Ureter (tissue), 1 donor: ENCODE results near the gene ASB15. TPM values are rescaled to one million over a fixed set of nuclear protein-coding genes. Genes with fewer than 3 reads are reported as not detected.
"Not testable (repeated sequence)": the region's sequence is repeated elsewhere in the genome, so short reads cannot be mapped to it uniquely, and the experiment has no call there.

Experiments
- DNase-seq: peaks from one replicate; pipeline ENCODE4 v3.0.0-alpha.2; 2020; ENCODE audit warnings: low spot score
- total RNA-seq: library from RNA; stranded (reverse); gene quantifications from one replicate; pipeline ENCODE4 v1.2.4, GENCODE V29; 2023
- donor health status: DM: yes; HTN: yes; CAD: no.

The ASB15 gene
- total RNA-seq, 1 donor from 2014 or later, result not detected

DNA sequence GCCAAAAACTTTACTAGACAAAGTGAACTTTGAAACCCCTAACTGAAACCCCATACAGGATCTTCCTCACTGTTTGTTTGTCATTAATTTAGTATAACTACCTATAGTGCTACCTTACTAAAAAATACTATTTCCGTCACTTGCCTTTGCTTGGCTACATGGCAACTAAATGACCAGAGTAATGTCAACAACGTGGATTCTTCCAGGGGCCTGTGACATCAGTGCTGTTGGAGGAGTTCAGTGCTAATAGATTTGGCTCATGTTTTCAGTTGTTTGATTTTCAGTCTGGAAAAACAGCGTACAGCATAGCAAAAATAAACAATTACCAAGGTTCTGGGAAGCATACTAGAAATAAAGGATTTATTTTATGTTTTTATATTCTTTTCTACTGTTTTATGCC, 3.0 kb upstream of the ASB15 start:
- DNase-seq, result no peak

DNA sequence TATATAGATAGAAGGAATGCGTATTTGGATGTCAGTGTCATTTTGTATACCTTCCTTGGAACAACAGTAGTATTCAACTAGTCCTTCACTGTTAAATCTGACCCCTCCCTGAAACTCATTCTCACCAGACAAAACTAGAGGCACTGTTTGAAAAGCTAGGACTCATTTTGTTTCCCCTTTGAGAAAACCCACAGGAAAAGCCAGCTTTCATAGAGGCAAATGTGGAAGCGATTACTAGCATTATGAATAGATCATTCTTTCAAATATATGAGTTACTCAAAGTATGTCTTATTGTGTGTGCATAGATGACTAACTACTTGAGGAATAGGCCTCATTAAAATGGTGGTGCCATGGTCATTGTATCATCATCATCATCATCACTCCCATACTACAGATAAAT, 1.9 kb upstream of the ASB15 start:
- DNase-seq, result no peak

DNA sequence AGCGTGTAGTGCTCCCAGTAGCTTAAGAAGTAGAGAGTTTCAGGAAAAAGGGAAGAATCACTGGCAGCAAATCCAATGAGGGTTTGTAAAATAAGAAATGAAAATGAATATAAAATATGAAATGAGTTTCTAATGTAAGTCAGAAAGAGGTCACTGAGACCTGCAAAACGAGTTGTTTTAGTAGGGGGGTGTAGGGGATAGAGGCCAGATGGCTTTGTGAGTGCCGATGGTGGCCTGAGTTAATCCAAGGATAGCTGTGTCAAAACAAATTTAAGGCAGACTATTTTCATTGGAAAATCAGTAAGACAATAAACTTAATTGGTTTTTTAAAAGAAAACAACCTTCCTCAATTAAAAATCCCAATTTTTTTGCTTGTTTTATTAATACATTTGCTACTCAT, 745 bp upstream of the ASB15 start:
- DNase-seq, result no peak

DNA sequence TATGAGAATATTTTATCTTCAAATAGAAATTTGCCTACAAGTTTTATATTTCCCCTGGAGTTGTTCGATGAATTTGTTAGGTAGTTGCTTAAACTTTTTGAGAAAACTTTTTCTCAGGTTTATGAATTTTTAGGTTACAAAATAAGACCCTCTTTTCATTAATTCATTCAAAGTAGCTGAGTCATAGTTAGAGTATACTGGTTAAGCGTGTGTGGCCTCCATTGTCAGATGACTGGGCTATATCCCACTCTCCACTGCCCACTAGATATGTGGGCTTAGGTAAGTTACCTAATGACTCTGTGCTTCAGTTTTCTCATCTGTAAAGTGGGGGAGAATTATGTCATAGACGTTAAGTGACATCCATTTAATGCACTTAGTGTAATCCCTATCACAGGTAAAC, 1.0 kb downstream of the ASB15 start:
- no peak for DNase-seq

DNA sequence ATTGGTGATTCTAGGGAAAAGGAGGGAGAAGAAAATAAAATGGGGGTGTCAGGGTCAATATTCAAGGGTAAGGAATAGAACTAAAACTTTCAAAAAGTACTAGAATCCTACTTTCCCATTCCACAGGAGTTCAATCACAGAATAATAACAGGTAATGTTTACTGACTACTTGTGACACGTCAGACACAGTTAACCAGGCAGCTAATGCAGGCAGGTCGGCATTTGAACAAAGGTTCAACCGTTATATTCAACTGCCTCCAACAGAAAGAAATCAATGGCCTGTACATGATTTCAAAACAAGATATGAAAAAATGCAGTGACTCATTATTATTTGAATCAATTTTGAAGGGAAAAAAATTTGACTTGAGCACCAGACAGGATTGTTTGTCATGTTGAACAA, 3.1 kb downstream of the ASB15 start:
- DNase-seq, result no peak

DNA sequence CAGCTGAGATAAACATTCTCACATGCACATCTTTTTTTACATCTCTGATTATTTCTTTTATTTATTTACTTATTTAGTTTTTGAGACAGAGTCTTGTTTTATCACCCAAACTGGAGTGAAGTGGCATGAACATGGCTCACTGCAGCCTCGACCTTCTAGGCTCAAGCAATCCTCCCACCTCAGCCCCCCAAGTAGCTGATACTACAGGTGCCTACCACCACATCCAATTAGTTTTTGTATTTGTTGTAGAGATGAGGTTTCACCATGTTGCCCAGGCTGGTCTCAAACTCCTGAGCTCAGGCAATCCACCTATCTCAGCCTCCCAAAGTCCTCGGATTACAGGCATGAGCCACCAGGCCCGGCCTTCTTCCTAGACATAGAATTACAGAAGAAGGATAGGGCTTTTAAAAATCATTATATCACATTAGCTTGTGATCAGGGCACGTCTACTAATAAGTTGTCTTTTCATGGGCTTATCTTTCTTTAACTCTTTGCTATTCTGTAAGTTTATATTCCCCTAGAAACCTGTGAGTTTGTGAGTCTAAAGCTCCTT, 5.9 kb downstream of the ASB15 start:
- no peak for DNase-seq

DNA sequence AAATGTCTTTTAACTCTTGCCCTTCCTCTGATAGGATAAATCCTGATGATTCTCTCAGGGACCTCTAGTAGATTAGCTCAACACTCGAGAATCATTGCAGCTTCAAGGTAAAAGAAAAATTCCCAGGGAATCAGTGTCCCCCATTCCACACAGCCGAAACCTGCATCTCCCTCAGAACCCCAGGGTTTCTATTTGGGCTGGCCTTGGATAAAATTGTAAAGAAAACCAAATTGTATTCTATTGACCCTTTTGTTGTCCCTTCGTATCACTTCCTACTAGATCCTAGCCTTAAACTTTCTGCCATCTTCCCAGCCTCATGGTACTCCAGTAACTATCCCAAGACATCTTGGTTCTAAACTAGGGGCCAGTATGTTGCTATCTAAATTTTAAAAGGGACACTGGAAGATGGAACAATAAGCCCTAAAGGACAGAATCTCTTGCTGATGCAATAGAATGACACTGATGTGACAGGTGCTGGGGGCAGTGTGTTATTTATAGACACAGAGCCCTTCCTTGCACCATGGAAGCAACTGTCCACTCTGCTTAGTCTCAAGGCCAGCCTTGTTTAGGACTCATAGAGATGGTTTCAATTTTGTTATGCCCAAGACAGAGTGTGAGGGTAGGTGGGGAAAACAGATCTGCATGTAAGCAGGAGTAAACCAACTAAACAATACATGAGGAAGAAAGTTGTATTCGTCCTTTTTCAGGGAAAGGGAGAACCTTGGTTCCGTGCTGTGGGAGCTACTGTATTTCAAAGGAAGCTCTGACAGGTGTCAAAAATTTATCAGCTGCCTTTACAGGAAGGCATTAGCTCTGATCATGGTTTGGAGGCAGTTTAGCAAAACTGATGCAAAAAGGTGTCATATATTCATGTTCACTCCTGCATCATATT, 7.6 kb downstream of the ASB15 start:
- DNase-seq, result no peak

DNA sequence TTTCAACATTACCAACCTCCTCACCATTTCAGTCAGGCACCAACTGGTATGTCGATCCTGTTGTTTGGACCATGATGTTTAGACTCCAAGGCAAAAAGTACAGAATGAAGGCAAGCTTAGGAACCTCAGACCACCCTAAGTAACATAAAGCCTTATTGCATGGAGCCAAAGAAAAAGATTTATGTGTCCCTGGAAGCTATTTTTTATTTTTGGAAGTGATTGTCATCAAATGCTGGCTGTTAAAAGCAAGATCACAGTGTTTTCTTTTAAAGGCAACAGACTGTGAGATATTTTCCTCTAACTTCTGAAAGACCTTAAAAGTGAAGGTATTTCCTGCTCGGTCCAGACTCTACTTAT, 8.2 kb downstream of the ASB15 start:
- DNase-seq, result no peak

DNA sequence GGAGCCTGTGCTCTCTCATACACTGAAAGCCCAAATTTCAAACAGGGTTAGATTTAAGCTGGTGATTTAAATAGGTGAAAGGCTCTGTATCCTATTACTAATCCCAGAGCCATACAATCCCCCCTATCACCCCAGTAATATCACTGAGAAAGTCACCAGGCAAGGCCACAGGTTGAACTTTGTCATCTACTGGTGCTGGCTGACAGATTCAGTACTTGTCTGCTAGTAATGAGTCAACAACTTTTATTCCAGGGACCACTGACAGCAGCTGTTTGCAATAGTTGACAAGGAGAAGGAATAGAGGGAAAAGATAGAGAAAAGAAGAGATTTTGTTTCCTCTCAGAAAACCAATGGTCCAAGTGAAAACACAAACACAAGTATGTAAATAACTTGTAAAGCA, 10.4 kb downstream of the ASB15 start:
- no peak for DNase-seq

DNA sequence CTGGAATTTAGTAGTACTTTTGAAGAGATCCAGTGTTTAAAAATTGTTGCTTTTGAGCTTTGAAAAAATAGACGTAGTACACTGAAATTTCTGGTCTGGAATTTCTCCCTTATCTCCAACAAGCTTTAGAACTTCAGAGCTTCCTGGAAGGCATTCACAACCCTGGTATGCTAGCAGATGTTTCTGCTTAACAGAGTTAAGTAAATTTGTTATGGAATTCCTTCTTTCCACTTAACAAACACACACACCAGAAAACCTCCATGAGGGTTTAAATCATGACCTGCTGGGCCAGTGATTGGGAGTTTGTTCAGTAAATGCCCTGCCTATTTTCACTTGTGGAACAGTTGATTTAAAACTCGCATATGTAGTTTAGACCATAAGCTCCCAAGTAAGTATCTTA, 13.7 kb downstream of the ASB15 start:
- no peak for DNase-seq

DNA sequence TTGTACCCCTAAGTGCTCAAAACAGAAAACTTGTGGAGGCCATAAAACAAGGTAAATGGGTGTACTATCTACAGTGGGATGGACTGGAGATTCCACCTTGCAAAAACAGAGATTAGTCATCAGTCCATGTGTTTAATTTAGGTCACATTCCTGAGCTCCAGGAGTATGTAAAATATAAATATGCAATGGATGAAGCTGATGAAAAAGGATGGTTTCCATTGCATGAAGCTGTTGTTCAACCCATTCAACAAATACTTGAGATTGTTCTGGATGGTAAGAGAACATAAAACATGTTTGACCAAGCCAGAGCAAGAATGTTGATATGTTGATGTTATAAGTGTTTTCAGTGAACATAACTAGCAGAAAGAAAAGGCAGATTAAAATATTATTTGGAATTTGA, 14.6 kb downstream of the ASB15 start:
- DNase-seq, result no peak

DNA sequence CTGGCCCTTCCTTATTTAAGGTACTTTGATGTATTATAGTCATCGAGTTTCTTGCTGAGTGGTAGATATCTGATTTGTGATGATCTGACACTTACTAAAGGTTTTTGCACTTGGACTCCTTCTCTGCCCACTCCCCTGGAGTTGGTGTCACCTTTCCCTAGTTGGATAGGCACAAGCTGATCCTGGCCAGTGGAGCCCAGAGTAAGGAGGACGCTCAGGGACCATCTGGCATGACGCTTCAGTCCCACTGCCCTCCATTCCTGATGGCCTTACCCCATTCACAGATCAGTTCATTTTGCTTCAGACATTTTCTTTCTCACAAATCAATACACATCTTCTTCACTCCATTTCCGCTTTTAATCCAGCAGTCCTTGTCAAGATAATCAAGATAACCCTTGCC, 20.1 kb downstream of the ASB15 start:
- DNase-seq, result no peak

DNA sequence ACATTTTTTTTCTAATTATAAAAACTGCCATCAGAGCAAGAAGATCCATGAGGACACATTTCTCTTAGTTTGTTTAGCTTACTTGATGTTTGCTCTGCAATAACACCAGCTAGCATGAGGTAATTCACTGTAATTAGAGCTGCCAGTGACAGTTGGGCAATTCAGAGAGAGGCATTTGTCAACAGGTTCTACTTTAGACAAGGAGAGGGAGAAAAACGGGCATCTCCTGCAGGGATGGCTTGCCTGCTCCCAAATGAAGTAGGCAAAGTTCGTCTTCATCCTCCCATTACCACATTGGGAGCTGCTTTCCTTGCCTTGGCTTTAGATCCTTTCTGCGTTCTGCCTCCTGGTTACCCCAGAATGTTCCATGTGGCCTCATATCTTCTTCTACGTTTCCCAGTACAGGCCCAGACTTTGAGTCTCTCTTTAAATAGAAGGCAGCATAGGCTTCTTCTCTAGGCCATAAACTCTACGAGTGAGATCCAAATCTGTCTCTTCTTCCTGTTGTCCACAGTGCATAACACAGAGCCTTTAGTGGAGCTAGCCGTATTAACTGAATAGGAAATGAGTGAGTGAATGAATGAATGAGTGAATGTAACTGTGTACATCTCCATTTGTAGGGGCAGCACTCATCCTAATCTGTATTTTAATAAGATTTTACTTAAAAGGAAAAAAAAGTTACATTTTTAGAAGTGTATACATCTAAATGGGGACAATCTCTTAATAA, 21.2 kb downstream of the ASB15 start:
- no peak for DNase-seq

DNA sequence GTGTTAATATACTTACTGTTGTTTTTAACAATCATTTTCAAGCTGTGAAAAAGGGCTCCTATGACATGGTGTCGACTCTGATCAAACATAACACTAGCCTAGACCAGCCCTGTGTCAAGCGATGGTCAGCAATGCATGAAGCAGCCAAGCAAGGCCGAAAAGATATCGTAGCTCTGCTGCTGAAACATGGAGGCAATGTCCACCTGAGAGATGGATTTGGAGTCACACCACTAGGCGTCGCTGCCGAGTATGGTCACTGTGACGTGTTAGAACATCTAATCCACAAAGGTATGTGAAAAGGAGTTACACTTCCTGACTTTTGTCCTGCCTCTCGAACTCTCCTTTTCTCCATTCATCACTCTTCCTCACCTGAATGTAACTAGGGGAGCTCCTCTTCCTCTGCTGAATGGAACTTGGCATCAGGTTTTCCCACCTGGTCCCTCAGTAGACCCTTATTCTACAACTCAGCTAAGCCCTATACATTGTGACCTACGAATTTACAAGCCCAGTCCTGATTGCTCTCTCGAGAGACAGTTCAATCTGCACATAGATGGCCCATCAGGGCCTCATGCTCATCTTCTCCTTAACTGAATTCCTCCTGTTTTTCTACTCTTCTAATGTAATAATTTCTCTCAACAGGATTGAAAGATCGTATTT, 23.0 kb downstream of the ASB15 start:
- DNase-seq, result no peak

DNA sequence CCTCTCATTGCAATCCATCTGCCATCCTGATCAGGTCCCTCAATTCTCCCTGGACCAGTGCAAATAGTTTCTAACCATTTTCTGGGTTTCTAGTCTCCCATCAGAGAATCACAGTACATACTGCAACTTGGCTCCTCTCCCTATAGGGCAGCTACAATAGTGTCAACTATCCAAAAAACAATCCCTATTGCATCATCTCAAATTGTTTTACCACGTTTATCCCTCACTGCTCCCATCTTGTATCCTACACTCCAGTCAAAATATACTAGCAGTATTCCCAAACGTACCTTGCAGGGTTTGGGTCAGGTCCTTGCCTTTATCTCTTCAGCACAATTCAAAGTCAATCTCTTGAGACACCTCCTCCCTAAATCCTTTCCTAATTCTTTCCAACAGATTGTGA, 23.6 kb downstream of the ASB15 start:
- DNase-seq, result no peak

DNA sequence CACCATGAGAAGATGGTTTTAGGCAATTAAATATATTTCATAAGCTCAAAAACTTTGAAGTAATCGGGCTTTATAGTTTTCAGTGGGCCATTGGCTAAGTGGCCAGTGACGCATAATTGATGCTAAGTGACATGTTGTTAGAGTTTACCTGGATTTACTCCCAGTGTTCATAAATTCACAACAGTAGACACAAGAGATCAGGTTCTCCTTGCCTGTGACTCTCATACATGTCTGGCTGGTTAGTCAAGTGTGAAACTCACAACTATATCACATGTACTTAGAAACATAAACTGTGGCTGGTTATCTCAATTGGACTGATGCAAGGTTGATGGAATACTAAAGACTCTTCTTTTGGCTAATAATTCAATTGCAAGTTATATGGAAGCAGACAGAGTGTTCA, 26.2 kb downstream of the ASB15 start:
- DNase-seq, result no peak

DNA sequence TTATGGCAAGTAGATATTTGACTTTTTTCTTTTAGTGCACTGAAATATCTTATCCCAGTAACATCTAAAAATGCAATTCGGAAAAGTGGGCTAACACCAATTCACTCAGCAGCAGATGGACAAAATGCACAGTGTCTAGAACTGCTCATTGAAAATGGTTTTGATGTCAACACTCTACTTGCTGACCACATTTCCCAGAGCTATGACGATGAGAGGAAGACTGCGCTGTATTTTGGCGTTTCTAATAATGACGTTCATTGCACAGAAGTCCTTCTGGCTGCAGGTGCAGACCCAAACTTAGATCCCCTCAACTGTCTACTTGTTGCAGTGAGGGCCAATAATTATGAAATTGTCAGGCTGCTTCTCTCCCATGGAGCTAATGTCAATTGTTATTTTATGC, 27.2 kb downstream of the ASB15 start:
- DNase-seq, result no peak

DNA sequence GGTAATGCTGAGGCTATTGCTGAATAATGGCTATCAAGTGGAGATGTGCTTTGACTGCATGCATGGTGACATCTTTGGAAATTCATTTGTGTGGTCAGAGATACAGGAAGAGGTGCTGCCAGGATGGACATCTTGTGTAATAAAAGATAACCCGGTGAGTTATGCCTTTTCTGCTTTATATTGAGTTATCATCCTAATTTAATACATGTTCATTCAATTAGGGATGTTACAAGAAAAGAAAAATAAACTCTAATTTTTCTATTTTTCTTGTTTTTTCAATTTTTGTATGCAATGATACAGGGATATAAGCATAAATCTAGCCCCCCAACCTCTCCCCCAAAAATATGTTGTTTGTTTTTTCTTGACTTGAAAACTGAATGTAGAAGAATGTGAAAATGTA, 27.7 kb downstream of the ASB15 start:
- DNase-seq, result no peak

DNA sequence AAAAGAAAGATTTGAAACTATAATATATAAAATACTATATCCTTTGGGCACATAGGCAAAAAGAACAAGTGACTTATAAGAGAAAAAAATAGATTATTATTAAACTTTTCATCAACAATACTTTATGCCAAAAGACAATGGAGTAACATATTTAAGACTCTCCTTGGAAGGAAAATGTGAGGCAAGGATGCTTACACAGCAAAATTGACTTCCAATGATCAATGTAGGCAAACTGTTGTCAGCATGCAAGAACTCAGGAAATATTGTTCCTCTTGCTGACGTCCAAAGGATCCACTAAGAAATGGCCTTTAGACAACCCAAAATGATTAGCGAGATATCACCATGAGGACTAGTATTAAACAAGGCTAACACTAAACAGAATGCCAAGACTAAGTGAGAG, 31.2 kb downstream of the ASB15 start:
- DNase-seq, result no peak

DNA sequence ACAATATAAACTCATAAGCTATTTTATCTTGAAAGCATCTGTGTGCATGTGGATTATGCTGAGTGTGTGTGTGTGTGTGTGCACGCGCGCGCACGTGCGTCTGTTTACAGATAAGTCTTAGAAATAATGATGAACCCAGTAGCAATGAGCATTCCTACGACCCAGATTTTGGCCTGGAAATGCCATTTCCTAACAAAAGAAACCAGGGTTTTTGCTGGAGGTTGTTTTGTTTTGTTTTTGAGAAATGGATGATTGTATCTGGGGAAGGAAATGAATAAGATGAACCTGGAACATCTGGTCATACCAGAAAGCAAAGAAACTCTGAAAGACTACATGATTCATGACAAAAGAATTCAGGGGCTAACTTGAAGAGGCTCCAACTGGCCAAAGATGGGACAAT, 31.9 kb downstream of the ASB15 start:
- no peak for DNase-seq

DNA sequence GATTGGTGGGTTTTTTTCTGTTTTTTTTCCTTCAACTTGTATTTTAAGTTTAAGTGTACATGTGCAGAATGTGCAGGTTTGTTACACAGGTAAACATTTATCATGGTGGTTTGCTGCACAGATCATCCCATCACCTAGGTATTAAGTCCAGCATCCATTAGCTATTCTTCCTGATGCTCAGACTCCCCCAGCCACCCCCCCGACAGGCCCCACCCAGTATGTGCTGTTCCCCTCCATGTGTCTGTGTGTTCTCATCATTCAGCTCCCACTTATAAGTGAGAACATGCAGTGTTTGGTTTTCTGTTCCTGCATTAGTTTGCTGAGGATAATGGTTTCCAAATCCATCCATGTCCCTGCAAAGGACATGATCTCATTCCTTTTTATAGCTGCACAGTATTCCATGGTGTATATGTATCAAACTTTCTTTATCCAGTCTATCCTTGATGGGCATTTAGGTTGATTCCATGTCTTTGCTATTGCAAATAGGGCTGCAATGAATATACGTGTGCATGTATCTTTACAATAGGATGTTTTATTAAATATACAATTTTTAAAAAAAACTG, 32.5 kb downstream of the ASB15 start:
- DNase-seq, result not testable (repeated sequence)
